Right lobe of liver (tissue), 6 donors: ENCODE measurements around the gene POU3F2. TPM values are rescaled to one million over a fixed set of nuclear protein-coding genes. Genes with fewer than 3 reads are reported as not detected.

ENCODE experiments used
- ATAC-seq, 4 donors: fragments of 200-7000 bp; cut with Tn5 transposase; one replicate each; pipeline ENCODE4 v1.9.1; 2020; ENCODE audit warnings: mild to moderate bottlenecking in 4 of 4, moderate library complexity in 4 of 4
- DNase-seq, 3 donors: peaks; one replicate each; pipeline ENCODE4 v3.0.0-alpha.2; 2020
- H3K27ac ChIP-seq, 3 donors: fragments of 200-600 bp; one replicate each; pipeline ENCODE4 v1.8.0; 2022
- H3K27me3 ChIP-seq, 2 donors: fragments of 200-600 bp; one replicate each; pipeline ENCODE4 v1.8.0; 2022
- H3K36me3 ChIP-seq, 4 donors: fragments of 200-600 bp; sonication (generic) in 1 of 4; one replicate each; pipeline versions ENCODE4 v1.5.1 to v1.8.0; 2017 to 2022; ENCODE audit warnings: control low read depth in 1 of 4
- H3K4me1 ChIP-seq, 4 donors: fragments of 200-600 bp; sonication (generic) in 1 of 4; one replicate each; pipeline versions ENCODE4 v1.5.1 to v1.8.0; 2017 to 2022; ENCODE audit warnings: control low read depth in 1 of 4
- H3K4me3 ChIP-seq, 3 donors: fragments of 200-600 bp; one replicate each; pipeline ENCODE4 v1.8.0; 2022
- H3K9me3 ChIP-seq, 4 donors: fragments of 200-600 bp; sonication (generic) in 1 of 4; one replicate each; pipeline versions ENCODE4 v1.5.1 to v1.8.0; 2017 to 2022; ENCODE audit warnings: control low read depth in 1 of 4
- CTCF ChIP-seq, 4 donors: fragments of 200-600 bp in 3 of 4; fragments of 450-650 bp in 1 of 4; IDR thresholded peaks; one replicate each; pipeline versions ENCODE4 v1.5.1 to v1.8.0; 2016 to 2022; ENCODE audit warnings: antibody characterized with exemption in 4 of 4, mild to moderate bottlenecking in 2 of 4
- POLR2A ChIP-seq: fragments of 450-650 bp; IDR thresholded peaks from one replicate; pipeline ENCODE4 v1.6.1; 2017; ENCODE audit warnings: antibody characterized with exemption, mild to moderate bottlenecking
- WGBS: methylation state at CpG from one replicate; pipeline ENCODE4 v1.1.6; 2018; ENCODE audit warnings: low coverage, low lambda C conversion rate; ENCODE audit not compliant: insufficient coverage; ENCODE audit errors: missing lambda C conversion rate; 5-methylcytosine and 5-hydroxymethylcytosine counted together
- intact Hi-C, 2 donors: fragments of 100-400 bp; cut with DNase I; formaldehyde crosslinking; loops; one replicate each; pipeline versions ENCODE4 v1.11.2 to v1.14.1; 2022
- total RNA-seq, 6 experiments: library from RNA; depleted of rRNA in 2 of 6; stranded (reverse); fragments of >200 nt in 2 of 6; fragmentation: NEBNext Ultra II Directional in 3 of 6; extraction: Animal tissue kit (Norgen Biotek cat#: 25700) in 3 of 6; gene quantifications; one replicate each; pipeline versions ENCODE4 v1.1.0 to v1.2.4, GENCODE V29; 2016 to 2023
- donor health status: DM: no; HTN: yes; CAD: no.
- donor health status: DM: no; HTN: no; CAD: no.
- donor health status: DM: no; HTN: no; CAD: no.
- donor health status: DM: no; HTN: yes; CAD: no.
- donor health status: DM: no; HTN: yes; CAD: no.

The POU3F2 gene
- total RNA-seq, 6 experiments from 2014 or later = not detected

DNA sequence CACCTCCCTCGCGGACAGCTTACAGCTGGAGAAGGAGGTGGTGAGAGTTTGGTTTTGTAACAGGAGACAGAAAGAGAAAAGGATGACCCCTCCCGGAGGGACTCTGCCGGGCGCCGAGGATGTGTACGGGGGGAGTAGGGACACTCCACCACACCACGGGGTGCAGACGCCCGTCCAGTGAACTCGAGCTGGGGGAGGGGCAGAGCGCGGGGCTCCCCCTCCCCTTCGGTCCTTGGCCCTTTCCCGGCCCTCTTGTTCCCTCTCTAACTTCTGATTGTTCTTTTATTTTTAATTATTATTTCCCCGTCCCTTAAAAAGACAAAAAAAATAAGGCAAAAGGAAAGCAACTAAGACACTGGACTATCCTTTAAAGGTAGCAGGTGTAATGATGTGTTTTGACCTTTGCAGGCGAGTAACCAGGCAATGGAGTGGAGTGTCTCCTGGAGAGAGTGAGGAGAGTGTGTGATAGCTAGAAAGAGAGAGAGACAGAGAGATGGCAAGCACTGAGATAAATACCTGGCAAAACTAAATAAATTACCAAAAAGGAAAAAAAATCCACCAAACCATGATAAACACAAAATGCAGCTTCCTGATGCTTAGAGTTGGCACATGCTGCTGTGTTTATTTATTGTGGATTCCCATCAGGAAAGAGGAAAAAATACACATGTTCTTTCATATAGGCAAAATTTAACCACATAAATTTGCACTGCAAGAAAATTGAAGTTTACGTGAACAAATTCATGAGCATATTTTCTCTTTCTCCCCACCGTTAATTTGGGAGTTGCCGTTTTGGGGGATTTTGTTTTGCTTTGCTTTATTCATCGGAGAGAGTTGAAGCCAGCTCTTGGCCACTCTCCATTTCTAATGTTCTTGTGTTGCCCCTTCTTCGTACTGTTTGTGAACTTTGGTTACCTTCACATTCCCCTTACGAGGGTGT is 1.9 kb downstream of the POU3F2 start:
- Histone ChIP-seq H3K4me1 (peaks cover 0 to 40% (median 10%) of the 10 kb centered on the region in 4 donors), H3K27ac (no peak overlapping the region), H3K4me3 (no peak overlapping the region), H3K27me3 (peaks cover 16 to 83% of the 10 kb centered on the region in 2 donors), H3K36me3 (no peaks in the 10 kb centered on the region), H3K9me3 (no peaks in the 10 kb centered on the region)
- intact Hi-C loops = no loop called here
- DNase-seq (no peak), ATAC-seq (no peak)
- TF ChIP-seq POLR2A (no peak), CTCF (IDR thresholded peaks at IDR 0.05) (no peak)
- WGBS = 2% methylated on average over 23 of the region's 23 CpGs

DNA sequence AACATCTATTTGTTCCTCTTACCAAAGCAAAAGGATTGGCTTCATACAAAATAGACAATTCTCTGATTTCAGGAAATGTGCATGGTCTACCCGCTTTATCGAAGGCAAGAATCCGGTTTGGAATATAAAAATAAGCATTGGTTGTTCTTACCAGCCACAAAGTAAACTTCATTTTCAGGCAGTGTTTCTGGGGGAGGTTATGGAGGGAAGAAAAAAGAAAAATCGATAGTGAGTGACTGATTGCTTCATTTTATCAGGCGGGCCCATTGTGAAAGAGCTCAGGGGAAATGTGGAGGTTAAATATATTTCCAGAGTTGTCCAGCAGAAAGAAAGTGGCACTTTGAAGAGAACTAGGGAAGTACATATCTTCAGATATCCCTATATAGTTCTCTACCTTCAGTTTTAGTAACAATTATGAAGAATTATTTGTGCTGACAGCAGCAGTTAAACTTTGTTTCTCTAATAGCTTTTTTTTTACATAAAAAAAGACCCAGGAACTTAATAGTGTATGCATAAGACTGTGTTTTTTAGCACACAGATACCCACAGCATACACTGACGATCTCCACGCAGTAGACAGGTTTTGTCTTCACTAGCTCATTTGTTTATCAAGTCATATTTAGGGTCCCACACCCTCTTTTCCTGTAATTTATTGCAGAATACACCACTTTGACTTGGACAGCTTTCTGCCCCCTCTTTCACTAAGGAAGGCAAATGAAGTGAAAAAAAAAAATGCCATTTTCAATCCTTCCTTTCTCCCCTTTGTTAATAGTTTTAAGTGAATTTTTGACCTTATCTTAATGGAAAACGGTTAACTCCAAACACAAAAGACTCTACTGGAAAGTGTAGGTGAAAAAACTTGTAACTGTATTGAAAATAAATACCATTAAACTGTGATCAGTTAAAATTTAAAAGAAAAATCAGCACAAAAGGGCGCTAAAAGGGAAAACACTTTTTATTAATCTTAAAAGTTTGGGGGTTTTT is 2.9 kb downstream of the POU3F2 start:
- DNase-seq = no peak
- intact Hi-C loops = no loop called here
- Histone ChIP-seq H3K9me3 (no peaks in the 10 kb centered on the region), H3K27me3 (peaks cover 16 to 75% of the 10 kb centered on the region in 2 donors), H3K27ac (no peak overlapping the region), H3K4me1 (peaks cover 0 to 33% (median 8%) of the 10 kb centered on the region in 4 donors), H3K4me3 (no peak overlapping the region), H3K36me3 (no peaks in the 10 kb centered on the region)
- ATAC-seq = peak in 3 of 4 donors; percentile 50 to 61 (median 56)
- 11% methylated on average over 9 of the region's 9 CpGs for WGBS
- TF ChIP-seq CTCF (IDR thresholded peaks at IDR 0.05) (no peak), POLR2A (no peak)

GRCh38 chr6:98838032-98838431 is 3.7 kb downstream of the POU3F2 start:
- peaks cover 16 to 74% of the 10 kb centered on the region in 2 donors for H3K27me3 ChIP-seq
- no peak overlapping the region for H3K27ac ChIP-seq
- H3K9me3 ChIP-seq = no peaks in the 10 kb centered on the region
- DNase-seq (no peak), ATAC-seq (no peak)
- intact Hi-C loops = no loop called here
- no peaks in the 10 kb centered on the region for H3K36me3 ChIP-seq
- 21% methylated on average over 4 of the region's 4 CpGs for WGBS
- TF ChIP-seq POLR2A (no peak), CTCF (IDR thresholded peaks at IDR 0.05) (no peak)
- H3K4me1 ChIP-seq = peaks cover 0 to 25% (median 5%) of the 10 kb centered on the region in 4 donors
- no peak overlapping the region for H3K4me3 ChIP-seq

DNA sequence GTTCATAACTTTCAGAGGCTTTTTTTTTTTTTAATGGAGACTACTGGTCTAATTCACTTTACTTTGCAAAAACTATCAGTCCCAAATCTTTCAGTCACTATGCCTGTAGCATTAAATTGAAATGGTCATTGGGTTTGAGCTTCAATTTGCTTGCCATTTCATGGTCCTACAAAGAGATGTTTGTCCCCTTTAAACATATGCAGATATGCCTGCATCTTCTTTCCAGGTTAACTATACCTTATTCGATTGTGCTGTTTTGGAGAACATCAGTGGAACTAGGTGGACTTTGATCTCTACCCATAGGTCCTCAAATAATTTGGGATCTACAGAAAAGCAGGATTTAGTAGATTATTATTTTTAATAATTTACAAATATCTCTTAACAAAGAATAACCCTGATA is 4.6 kb downstream of the POU3F2 start:
- TF ChIP-seq CTCF (IDR thresholded peaks at IDR 0.05) = no peak
- no peak for TF ChIP-seq POLR2A
- Histone ChIP-seq H3K36me3 (no peaks in the 10 kb centered on the region), H3K27me3 (peaks cover 16 to 76% of the 10 kb centered on the region in 2 donors), H3K27ac (no peak overlapping the region), H3K4me3 (no peak overlapping the region), H3K9me3 (no peaks in the 10 kb centered on the region), H3K4me1 (peaks cover 0 to 15% (median 2%) of the 10 kb centered on the region in 4 donors)
- DNase-seq (no peak), ATAC-seq (no peak)
- intact Hi-C loops = no loop called here
- whole genome bisulfite sequencing = 8% methylated on average over 1 of the region's 1 CpG
